ENCODE data around the gene GPS1.

- TF ChIP-seq POLR2A (IDR thresholded peaks at IDR 0.05; ENCODE audit: extremely low read depth, insufficient read length) (no peak), CTCF (IDR thresholded peaks at IDR 0.05; ENCODE audit: low read depth, low read length) (no peak), MYC (IDR thresholded peaks at IDR 0.05; ENCODE audit: low read depth, low read length) (no peak)
- TF ChIP-seq, protein P1, sequence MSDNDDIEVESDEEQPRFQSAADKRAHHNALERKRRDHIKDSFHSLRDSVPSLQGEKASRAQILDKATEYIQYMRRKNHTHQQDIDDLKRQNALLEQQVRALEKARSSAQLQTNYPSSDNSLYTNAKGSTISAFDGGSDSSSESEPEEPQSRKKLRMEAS (IDR thresholded peaks at IDR 0.05; ENCODE audit: low read depth, low read length): no peak
These were observed 39.4 kb upstream of the GPS1 start for GRCh38 chr17:82012261-82012639.
